Neural cell (in vitro differentiated cells): ENCODE data around the gene WASF3.

Source experiments
- CTCF ChIP-seq: fragments of 450-650 bp; IDR thresholded peaks from 2 replicates; pipeline ENCODE4 v1.5.1; 2014; ENCODE audit warnings: antibody characterized with exemption, mild to moderate bottlenecking, moderate library complexity; ENCODE audit not compliant: poor library complexity, severe bottlenecking
- EZH2 ChIP-seq: fragments of 200-600, 300-800 bp; shearing (Covaris generic), sonication (generic); IDR thresholded peaks from 2 replicates; pipeline ENCODE4 v1.6.1; 2014; ENCODE audit warnings: antibody characterized with exemption, low read length, borderline replicate concordance, mild to moderate bottlenecking; ENCODE audit not compliant: insufficient read depth, poor library complexity, severe bottlenecking
- MXI1 ChIP-seq: fragments of 450-650 bp; conservative IDR thresholded peaks from 2 replicates; pipeline ENCODE4 v1.6.1; 2014; ENCODE audit warnings: antibody characterized with exemption, mild to moderate bottlenecking; ENCODE audit not compliant: poor library complexity, severe bottlenecking
- POLR2AphosphoS5 ChIP-seq: IDR thresholded peaks from 2 replicates; pipeline ENCODE4 v1.6.1; 2012
- RAD21 ChIP-seq: fragments of 450-650 bp; conservative IDR thresholded peaks from 2 replicates; pipeline ENCODE4 v1.6.1; 2014; ENCODE audit warnings: antibody characterized with exemption, mild to moderate bottlenecking, moderate library complexity
- TAF1 ChIP-seq: IDR thresholded peaks from 2 replicates; pipeline ENCODE4 v1.6.1; 2012; ENCODE audit warnings: low read depth
- TF ChIP-seq, protein P1 (sequence below): IDR thresholded peaks from 2 replicates; pipeline ENCODE4 v1.6.1; 2012; ENCODE audit warnings: borderline replicate concordance

DNA sequence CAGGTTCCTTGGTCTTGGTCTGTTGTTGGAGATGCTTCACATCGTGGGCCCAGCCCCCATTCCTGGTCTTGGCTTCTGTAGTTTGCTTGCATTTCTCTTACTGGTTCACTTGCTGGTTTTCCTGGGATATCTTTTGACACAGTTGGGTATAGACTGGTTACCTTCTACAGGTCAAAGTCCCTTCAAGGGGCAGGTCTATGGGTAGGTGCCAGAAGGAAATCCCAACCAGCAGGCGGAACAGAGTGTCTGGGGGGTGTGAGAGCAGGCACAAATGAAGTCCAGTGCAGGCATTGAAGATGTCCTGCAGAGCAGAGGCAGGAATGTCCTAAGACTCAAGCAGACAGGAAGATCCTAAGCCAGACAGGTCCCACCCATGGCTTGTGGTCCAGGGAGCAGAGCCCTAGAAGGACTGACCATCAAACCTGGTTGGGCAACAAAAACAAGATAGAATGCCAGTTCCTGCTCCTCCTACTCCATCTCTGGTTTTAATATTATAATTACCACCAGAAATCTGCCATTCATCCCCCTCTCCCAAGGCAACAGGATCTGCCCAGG lies 17.7 kb upstream of the WASF3 start:
- TF ChIP-seq POLR2AphosphoS5 (no peak), CTCF (no peak), RAD21 (no peak), TAF1 (no peak), EZH2 (no peak), MXI1 (no peak)
- TF ChIP-seq, protein P1, sequence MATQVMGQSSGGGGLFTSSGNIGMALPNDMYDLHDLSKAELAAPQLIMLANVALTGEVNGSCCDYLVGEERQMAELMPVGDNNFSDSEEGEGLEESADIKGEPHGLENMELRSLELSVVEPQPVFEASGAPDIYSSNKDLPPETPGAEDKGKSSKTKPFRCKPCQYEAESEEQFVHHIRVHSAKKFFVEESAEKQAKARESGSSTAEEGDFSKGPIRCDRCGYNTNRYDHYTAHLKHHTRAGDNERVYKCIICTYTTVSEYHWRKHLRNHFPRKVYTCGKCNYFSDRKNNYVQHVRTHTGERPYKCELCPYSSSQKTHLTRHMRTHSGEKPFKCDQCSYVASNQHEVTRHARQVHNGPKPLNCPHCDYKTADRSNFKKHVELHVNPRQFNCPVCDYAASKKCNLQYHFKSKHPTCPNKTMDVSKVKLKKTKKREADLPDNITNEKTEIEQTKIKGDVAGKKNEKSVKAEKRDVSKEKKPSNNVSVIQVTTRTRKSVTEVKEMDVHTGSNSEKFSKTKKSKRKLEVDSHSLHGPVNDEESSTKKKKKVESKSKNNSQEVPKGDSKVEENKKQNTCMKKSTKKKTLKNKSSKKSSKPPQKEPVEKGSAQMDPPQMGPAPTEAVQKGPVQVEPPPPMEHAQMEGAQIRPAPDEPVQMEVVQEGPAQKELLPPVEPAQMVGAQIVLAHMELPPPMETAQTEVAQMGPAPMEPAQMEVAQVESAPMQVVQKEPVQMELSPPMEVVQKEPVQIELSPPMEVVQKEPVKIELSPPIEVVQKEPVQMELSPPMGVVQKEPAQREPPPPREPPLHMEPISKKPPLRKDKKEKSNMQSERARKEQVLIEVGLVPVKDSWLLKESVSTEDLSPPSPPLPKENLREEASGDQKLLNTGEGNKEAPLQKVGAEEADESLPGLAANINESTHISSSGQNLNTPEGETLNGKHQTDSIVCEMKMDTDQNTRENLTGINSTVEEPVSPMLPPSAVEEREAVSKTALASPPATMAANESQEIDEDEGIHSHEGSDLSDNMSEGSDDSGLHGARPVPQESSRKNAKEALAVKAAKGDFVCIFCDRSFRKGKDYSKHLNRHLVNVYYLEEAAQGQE, result no peak
